Right ventricle myocardium superior (tissue), 1 donor: Measurements from ENCODE around the gene DGKB. TPM values are rescaled to one million over a fixed set of nuclear protein-coding genes. Genes with fewer than 3 reads are reported as not detected.
"Not testable (repeated sequence)": the region's sequence is repeated elsewhere in the genome, so short reads cannot be mapped to it uniquely, and the experiment has no call there.

ENCODE experiments used
- ATAC-seq: fragments of 200-7000 bp; cut with Tn5 transposase; one replicate; pipeline ENCODE4 v1.9.1; 2020; ENCODE audit warnings: mild to moderate bottlenecking; ENCODE audit not compliant: poor library complexity
- DNase-seq: peaks from one replicate; pipeline ENCODE4 v3.0.0-alpha.2; 2020
- intact Hi-C: fragments of 100-400 bp; cut with DNase I; formaldehyde crosslinking; loops from one replicate; pipeline ENCODE4 v1.11.2; 2022
- total RNA-seq: library from RNA; stranded (reverse); fragmentation: NEBNext Ultra II Directional; extraction: Animal tissue kit (Norgen Biotek cat#: 25700); gene quantifications from one replicate; pipeline ENCODE4 v1.2.1, GENCODE V29; 2021
- donor health status: DM: no; HTN: yes; CAD: no; lungs with severe emphysema.

The DGKB gene
- total RNA-seq, 1 donor from 2014 or later, result 0.30 TPM

- ATAC-seq, result no peak
- no peak for DNase-seq
- intact Hi-C loops, result no loop called here
Observed at GRCh38 chr7:14321947-14322346, 580.6 kb downstream of the DGKB start.

DNA sequence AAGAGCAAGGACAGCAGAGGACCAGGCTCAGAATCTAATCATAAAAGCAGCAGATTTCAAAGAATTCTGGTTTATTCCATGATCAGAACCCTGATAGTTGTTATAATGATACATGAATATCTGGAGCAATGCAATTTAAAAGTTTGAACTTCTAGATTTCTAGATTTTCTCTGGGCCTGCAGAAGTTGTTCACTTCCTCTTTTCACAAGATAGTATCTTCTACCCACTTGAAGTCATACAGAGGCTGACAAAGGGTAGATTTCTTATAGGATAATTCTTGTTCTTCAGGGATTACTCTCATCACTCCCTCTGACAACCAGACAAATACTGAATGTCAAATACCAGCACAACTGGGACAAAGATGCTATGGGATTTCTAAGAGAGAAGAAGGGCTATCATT, 593.1 kb downstream of the DGKB start:
- ATAC-seq, result no peak
- DNase-seq, result no peak
- intact Hi-C loops, result no loop called here

- no peak for DNase-seq
- ATAC-seq, result peak; percentile 60
Observed at GRCh38 chr7:14305233-14305866, 597.2 kb downstream of the DGKB start.

DNA sequence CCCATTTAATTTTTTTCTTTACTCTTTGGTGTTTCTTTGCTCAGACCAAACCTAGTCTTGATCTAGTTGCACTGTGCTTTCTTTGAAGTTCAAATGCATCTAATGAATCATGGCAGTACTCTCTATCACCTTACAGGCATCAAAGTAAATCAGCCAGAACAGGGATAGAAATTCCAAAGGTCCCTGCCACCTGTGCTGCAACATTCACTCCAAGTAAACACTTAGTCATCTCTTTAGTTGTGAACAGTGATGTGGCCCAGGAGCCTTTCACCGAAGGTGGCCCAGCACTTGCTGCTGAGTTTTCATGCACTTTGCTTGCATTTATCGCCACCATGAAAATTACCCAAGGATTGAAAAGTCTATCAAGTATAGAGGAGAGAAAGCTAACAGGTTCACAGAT, 599.0 kb downstream of the DGKB start:
- intact Hi-C loops, result no loop called here
- DNase-seq (no peak), ATAC-seq (no peak)

More at GRCh38 chr7:14305233-14305866, 597.2 kb downstream of the DGKB start:
- intact Hi-C loops, result no loop called here

- no peak for DNase-seq
- intact Hi-C loops, result no loop called here
- no peak for ATAC-seq
Observed at GRCh38 chr7:14294637-14295036, 607.9 kb downstream of the DGKB start.

- DNase-seq (no peak), ATAC-seq (no peak)
- intact Hi-C loops, result no loop called here
Observed at GRCh38 chr7:14293434-14293833, 609.1 kb downstream of the DGKB start.

DNA sequence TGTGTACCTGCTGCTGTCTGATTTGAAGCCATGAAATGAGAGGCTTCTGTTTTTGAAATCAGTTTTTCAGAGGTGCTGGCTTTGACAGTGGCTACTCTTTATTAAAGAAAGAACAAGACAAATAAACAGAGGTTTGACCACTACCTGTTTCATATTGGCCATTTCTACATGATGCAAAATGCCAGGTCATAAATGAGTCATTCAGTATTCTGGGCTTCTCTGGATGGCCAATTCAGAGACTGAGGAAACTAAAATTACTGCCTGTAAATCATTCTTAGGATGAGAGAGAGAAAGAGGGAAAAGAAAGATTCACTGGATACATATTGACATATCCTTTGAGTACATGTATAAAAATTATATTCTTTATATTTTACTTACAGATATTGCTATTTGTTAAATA, 609.8 kb downstream of the DGKB start:
- ATAC-seq (no peak), DNase-seq (no peak)
- intact Hi-C loops, result no loop called here

- no peak for ATAC-seq
- intact Hi-C loops, result no loop called here
Observed at GRCh38 chr7:14289957-14290356, 612.6 kb downstream of the DGKB start.

DNA sequence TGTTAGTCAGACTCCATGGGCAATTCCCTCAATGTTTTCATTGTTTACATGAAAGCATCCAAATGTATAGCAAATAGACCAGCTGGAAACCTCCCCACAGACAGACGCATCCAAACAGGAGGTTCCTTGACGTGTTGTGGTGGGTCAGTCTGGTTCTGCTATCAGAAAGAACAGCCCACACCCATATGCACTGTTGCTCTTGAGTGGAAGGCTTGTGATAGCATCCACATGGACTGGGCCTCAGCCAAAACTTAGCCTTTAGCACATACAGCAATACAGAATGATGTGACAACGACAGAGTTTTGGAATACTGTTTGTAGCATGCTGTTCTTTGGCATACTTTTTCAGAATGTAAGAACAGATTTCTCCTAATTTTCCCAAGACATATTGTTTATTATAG, 613.9 kb downstream of the DGKB start:
- intact Hi-C loops, result no loop called here
- no peak for DNase-seq
- ATAC-seq, result no peak

More at GRCh38 chr7:14289957-14290356, 612.6 kb downstream of the DGKB start:
- DNase-seq, result no peak

DNA sequence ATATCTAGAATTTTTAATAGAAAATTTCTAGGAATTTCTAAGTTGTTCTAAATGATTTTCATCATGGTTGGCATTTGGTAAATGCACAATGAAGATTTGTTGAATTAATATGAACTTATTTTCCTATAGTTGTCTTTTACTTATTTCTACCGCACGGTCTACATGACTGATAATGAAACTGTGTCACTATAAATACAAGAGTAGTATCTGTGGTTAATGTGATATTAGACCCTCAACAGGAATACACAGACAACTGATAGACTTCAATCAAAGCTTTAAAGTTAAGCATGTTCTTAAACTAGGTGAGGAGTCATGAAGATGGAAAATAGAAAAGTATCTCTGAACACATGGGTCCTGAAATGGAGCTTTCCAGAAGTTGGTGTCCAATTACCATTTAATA, 615.2 kb downstream of the DGKB start:
- intact Hi-C loops, result no loop called here
- ATAC-seq (no peak), DNase-seq (no peak)

DNA sequence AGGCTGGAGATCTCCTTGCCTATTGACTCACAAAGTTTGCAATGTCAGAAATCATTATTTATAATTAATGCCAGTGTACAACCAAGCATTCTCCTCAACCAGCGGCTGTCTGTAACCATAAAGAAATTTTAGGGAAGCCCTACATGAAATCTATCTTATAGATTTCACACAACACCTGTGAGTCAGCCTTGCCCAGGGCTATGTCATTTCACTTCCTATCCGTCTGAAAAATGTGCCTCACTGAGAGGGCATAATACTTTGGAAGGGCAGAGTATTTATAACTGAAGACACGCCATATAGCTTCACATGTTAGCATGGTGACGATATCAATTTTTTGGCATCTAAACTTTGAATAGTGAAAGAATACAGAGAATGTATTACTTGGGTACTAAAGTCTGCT, 616.5 kb downstream of the DGKB start:
- no peak for ATAC-seq
- DNase-seq, result no peak
- intact Hi-C loops, result no loop called here

DNA sequence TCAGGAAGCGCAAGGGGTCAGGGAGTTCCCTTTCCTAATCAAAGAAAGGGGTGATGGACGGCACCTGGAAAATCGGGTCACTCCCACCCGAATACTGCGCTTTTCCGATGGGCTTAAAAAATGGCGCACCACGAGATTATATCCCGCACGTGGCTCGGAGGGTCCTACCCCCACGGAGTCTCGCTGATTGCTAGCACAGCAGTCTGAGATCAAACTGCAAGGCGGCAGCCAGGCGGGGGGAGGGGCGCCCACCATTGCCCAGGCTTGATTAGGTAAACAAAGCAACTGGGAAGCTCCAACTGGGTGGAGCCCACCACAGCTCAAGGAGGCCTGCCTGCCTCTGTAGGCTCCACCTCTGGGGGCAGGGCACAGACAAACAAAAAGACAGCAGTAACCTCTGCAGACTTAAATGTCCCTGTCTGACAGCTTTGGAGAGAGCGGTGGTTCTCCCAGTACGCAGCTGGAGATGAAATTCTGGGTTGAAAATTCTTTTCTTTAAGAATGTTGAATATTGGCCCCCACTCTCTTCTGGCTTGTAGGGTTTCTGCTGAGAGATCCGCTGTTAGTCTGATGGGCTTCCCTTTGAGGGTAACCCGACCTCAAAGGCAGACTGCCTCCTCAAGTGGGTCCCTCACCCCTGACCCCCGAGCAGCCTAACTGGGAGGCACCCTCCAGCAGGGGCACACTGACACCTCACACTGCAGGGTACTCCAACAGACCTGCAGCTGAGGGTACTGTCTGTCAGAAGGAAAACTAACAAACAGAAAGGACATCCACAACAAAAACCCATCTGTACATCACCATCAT, 623.3 kb downstream of the DGKB start:
- ATAC-seq, intact Hi-C loops: not testable (repeated sequence)
- peak; percentile 44 for DNase-seq

- no peak for ATAC-seq
- intact Hi-C loops, result no loop called here
Observed at GRCh38 chr7:14275356-14275755, 627.2 kb downstream of the DGKB start.

GRCh38 chr7:14271441-14271840, 631.1 kb downstream of the DGKB start:
- DNase-seq, result no peak
- intact Hi-C loops, result no loop called here
- ATAC-seq, result no peak

More at GRCh38 chr7:14275356-14275755, 627.2 kb downstream of the DGKB start:
- DNase-seq, result no peak

GRCh38 chr7:14270099-14270498, 632.5 kb downstream of the DGKB start:
- intact Hi-C loops, result no loop called here
- ATAC-seq, result no peak
- DNase-seq, result no peak

- DNase-seq, result no peak
- ATAC-seq, result no peak
- intact Hi-C loops, result no loop called here
Observed at GRCh38 chr7:14260011-14260410, 642.5 kb downstream of the DGKB start.

DNA sequence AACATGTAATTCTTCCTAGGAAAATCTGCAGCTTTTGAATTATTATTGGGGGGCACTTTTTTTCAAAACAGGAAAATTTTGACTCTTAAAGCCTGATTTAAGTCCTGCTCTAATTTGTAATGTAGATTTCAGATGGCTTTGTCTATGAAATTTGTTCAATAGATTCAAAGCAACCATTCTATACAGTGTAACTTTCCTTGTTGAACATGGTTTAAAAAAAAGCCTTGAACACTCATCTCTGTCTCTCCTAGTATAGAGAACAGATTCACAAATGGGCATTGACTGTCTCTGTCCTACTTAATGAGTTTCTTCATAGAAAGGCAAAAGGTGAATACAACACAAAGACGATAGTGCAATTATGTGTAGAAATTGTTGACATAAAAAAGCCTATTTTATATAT, 643.7 kb downstream of the DGKB start:
- DNase-seq (no peak), ATAC-seq (no peak)
- intact Hi-C loops, result no loop called here

GRCh38 chr7:14258441-14258840, 644.1 kb downstream of the DGKB start:
- intact Hi-C loops, result no loop called here
- no peak for ATAC-seq

GRCh38 chr7:14252458-14252857, 650.1 kb downstream of the DGKB start:
- no peak for DNase-seq
- intact Hi-C loops, result no loop called here
- ATAC-seq, result no peak

More at GRCh38 chr7:14258441-14258840, 644.1 kb downstream of the DGKB start:
- DNase-seq, result no peak

DNA sequence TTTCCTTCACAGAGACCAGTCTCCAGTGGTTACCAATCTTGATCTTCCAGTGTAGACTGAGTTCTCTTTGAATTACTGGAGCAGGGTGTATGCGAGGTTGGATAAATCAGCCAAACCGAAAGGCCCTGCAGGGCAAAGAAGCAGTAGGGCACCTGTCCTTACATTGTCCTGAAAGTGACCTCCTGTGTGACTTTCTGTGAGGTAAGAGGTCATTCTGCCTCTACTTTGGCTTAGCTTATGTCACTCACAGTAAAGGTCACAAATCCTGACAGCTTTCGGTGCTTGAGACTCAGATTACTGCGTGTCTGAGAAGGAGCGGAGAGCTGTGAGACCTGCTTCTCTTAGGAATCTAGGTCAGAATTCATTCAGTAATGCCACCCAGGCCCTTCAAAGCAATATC, 660.4 kb downstream of the DGKB start:
- intact Hi-C loops, result no loop called here
- no peak for DNase-seq
- ATAC-seq, result peak; percentile 59
